HG02798 (cell line): ENCODE data around the gene EML5.

Experiments
- ATAC-seq: cut with Tn5 transposase; IDR thresholded peaks from one replicate; pipeline ENCODE4 v1.9.1; 2021; ENCODE audit warnings: mild to moderate bottlenecking; ENCODE audit not compliant: unreplicated experiment, poor library complexity

EML5 gene

DNA sequence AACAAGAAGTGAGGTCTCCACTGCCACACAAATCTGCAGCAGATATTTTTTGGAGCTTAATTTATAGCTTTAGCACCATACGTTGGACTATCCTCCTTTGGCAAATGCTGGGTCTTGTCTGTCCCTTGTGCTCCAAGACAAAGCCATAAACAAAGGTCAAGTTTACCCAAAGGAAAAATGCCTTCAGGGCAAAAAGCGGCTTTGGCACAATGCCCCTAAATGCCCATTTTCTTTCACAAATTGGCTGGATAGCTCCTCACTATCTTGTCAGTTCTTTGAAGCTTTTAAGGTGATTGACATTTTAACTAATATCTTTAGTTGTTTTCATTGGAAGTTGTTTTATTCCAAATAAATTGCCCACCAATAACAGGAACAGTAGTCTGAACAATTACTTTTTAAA, 59.6 kb downstream of the EML5 start:
- ATAC-seq: no peak

DNA sequence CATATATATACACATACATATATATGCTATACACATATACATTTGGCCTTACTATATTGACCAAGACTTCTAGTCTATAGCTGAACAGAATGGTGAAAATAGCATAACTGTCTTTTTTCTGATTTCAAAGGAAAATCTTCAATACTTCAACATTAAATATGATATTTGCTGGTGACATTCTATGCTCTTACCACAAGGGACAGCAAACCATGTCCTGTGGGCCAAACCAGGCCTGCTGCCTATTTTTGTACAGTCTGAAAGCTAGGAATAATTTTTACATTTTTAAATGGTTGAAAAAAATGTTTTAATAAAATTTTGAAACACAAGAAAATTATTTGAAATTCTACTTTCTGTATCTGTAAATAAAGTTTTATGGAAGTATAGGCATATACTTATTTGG, 63.6 kb downstream of the EML5 start:
- ATAC-seq: no peak

DNA sequence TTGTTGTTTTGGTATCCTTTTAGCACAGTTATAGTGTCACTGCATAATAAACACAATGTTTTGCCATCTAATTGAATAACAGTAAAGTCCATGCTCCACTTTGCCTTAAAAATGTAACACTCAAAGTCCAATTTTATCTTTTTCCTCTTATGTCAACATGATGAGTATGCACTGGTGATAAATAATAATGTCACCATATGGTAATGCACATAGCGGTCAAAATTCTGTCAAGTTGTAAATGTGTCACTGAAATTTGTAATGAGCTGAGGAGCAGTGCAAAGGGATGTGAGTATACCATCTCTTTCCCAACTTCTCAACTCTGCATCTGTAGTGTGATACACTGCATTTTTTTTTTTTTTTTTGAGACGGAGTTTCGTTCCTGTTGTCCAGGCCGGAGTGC, 65.7 kb downstream of the EML5 start:
- no peak for ATAC-seq

DNA sequence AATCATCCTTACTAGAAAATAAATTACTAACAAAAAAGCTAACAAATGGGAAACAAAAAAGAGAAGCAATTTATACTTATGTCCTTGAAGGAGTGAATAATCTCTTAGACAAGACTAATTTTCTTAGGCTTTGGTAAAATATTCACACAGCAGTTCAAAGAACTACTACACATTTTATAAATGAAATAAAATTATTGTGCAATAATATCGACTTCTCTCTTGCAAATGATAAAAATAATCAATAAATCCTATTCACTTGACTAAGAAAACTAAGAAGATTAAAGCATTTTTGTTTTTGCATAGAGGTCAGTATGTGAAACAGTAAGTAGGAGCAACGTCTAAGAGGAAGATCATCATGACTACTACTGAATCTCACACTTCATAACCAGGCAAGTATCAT, 82.0 kb downstream of the EML5 start:
- no peak for ATAC-seq

DNA sequence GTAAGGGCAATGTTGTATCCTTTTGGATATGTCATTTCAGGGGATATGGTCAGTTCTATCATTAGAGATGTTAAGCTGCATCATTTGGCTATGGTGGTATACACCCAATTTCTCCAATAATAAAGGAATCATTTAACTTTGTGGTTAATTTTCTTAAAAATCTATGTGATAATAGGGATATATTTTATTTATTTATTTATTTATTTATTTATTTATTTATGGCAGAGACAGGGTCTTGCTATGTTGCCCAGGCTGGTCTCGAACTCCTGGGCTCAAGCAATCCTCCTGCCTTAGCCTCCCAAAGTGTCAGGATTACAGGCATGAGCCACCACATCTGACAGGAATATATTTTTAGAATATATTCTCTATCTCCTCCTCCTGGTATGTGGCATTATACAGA, 85.7 kb downstream of the EML5 start:
- ATAC-seq: no peak

DNA sequence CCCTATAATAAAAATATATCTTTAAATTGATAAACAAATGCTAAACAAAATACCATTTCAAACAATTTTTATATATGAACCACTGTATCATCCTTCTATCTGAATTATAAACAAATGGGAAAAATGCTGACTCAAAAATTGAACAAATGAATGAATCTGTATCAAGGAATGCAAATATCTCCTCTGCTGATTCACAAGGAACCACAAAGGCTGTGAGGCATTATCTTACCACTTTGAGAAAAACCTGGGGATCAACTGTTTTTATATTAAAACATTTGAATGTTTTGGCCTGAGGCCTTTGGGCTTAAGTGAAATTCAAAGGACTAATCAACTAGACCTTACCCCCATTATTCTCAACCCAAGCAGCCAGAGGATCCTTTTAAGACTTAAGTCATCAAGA, 86.3 kb downstream of the EML5 start:
- ATAC-seq: no peak

DNA sequence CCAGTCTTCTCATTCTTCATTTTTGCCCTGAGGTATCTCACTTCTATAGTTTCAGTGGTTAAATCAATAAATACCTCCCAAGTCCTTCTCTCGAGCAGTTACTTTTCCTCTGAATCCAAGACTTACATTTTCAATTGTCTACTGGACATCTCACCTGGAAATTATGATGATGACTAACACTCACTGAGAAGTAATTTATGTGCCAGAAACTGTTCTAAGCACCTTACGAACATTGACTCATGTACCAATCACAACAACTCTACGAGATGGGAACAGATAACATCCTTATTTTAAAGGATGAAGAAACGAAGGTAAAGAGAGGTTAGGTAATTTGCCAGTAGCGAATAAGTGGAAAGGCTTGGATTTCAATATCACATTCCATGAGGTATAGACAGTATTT, 94.1 kb downstream of the EML5 start:
- ATAC-seq: no peak

DNA sequence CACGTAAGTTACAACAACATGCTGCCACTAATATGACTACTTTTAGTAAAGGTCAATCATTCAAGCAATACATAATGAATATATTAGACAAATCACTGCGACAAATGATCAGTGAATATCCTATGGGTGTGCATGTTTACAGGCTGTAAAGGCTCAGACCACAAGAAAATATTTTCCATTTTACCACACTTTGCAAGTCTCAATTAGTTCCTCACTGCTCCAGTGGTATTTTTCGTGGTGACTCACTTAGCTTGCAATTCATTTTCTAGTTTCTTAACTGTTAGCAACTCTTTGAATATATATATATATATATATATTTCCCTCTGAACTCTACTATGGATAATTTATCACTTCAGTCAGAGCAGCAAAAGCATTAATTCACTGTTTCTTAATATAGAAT, 96.9 kb downstream of the EML5 start:
- ATAC-seq: no peak

DNA sequence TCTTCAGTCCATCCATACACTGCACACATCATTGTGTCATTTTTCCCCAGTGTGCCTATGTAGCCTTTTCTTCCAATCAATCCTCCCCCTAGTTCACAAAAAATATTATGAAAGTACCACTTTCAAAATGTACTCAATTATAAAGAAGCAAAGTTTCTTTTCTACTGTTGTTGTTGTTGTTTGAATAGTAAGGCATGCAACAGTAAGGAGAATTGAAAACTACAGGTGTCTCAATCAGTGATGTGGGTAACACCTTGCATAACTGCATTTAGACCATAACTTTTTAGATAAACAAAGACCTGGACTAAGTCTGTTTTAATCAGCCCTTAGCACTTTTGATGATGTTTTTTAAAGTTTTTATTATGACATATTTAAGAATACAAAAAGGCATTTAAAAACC, 104.4 kb downstream of the EML5 start:
- no peak for ATAC-seq

DNA sequence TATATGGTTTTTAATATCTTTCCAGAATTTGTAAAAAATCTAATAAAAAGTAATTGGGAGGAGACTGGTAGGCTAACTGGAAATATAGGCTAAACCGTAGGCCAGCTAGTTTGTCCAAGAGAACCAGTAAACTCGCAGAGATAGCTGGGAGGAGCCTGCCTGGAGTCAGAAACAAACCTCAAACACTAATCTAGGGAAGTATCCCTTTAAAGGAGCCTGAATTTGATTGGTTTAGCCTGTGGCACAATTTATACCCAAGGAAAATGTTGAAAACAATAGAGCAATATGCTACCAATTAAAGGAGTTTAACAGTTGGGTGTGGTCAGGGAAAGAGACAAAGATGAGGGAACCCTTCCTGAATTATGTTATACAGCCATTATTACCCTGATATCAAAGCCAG, 109.6 kb downstream of the EML5 start:
- ATAC-seq: no peak

DNA sequence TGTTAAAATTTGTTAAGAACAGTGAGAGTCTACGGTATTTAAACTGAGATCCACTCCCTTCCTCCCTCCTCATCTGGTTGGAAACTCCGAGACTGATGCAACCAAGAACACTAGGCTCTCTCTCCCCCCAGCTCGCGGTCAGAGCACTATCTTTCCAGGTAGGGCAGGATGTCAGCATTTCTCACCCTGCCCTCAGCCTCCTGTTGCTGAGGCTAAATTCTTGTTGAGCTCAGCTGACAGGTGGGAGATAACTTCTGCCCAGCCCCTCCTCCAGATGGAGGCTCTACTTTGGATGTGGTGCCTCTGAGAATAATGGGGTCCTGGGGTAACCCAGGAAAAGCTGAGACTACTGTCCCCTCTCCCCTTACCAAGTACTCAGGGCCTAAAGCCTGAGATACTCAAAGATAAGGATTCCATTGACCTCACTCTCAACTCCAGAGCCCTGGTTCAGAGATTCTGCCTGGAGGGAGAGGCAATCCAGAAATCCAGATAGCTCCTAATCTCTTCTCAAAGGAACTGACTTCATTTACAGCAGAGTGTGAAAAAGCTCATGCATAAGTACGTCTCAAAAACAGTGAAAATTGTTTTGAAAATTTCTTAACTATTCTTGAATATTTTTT, 110.1 kb downstream of the EML5 start:
- ATAC-seq: peak; percentile 38

DNA sequence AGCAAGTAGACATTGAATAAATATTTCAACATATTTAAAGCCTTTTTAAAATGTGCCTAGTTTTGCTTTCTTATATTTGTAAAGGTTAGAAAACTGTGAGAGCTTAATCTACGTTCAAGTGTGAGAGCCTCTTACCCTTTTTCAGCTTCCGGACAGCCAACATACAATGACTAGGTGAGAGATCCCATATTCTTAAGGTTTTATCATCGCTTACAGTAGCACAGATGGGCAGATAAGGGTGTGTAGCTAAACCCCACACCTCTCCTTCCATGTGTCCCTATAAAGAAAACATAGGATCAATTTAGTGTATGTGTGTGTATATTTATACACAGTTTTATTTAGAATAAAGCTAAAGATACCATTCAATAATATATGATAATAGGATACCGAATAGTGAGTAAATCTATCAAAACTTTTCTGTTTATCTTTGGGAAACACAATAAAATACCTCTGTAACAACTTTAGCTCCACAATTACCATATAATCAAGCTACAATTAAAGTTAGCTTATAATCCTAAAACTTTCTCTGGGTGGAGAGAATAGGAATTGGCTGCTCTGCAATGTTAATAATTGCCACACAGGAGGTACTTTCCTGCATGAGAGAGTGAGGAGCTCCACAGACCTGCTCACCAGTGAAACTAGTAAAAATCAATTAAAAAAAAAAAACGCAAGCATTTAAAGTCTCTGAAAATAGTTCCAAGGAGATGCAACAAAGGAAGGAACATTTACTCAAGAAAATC, 110.8 kb downstream of the EML5 start:
- ATAC-seq: peak; percentile 28

DNA sequence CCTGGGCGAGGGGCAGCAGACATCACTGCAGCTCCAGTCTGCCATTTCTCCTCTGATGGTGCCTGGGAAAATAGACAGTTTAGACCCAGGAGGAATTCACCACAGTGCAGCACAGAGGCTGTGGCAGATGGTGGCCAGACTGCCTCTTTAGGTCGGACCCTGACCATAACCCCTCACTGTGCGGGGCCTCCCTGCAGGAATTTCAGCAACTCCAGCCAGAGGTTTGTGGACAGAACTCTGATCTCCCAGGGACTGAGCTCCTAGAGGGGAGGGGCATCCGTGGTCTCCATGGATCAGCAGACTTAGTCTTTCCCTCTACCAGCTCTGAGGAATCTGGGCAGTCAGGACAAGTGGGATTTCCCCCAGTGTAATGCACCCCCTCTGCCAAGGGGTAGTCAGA, 123.4 kb downstream of the EML5 start:
- ATAC-seq: no peak

DNA sequence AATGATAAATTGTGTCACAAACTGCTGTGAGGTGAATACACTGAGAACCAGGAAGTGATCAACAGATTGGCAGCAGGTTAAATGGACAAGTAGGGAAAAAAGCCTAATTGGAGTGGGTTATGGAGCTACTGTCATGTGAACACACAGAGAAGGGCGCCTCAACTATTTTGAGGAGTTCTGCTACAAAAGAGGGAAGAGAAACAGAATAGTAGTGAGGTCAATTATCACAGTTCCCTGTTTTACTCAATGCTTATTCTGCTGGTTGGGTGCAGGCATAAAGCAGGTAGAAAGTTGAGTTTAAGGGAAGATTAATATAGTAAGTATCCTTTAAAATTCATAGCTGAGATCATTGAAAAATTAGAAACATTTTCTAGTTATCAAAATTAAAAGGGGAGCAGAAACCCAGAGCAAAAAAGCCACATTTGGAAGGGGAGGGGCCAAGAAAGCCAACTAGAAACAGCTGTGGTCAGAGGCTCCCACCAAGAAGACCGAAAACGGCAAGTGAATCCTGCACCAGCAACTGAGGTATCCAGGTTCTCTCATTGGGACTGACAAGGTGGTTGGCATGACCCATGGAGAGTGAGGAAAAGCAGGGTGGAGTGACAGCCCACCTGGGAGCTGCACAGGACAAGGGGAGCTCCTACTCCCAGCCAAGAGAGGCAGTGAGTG, 124.2 kb downstream of the EML5 start:
- peak; percentile 74 for ATAC-seq

DNA sequence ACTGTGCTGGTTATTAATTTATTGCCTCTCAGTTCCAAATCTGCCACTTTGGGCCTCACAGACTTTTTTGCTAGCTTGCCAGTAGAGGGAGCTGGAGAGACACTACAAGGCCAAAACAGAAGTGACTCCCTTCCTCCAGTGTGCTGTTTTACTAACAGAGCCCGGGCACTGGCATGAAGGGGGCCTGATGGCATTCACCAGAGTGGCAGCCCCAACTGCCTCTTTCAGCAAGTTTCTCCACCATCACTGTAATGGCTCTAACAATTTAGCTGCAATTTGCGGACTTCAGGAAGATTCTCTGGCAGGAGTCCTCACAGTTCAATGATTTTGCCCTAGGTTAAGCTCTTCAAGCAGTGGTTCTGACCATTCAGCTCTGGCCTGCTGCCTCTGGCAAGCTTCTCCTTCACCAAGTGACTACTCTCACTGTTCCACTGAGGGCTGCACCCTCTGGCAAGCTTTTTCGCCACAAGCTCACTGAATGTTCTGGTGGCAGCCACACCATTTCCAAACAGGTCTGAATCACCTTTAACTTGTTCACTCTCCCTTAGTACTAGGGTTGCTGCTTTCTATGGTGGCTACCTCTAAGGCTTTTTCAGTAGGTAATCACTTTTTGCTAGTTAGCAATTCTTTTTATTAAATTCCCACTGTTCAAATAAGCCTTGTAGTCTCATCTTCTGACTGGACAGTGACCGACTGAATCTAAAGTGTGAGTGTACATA, 125.0 kb downstream of the EML5 start:
- peak; percentile 79 for ATAC-seq

DNA sequence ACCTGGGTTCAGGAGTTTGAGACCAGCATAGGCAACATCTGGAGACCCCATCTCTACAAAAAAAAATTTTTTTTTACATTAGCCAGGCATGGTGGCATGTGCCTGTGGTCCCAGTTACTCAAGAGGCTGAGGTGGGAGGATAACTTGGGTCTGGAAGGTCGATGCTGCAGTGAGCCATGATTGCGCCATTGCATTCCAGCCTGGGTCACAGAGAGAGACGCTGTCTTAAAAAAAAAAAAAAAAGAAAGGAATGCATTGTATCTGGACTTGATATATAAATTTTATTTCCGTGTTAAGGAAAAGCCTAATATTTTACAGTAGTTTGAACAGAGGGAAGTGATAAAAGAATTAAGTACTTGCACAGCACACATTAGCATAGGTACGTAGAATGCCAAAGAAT, 132.7 kb downstream of the EML5 start:
- no peak for ATAC-seq

DNA sequence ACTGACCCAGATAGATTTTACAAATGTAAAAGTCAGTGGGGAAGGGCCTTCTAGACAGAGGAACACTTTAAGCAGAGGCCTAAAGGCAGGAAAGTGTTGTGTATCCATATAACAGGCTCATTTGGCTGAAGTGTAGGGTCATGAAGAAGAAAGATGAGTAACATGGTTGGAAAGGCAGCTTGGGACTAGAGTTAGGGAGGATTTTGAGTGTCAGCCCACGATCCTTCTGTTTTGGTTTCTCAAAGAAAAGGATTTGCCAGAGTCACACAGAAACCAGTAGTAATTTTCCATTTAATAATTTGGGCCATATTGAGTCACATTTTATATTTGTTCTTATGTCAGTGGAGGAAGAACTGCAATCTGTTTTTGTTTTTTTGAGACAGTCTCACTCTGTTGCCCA, 153.5 kb downstream of the EML5 start:
- ATAC-seq: no peak

DNA sequence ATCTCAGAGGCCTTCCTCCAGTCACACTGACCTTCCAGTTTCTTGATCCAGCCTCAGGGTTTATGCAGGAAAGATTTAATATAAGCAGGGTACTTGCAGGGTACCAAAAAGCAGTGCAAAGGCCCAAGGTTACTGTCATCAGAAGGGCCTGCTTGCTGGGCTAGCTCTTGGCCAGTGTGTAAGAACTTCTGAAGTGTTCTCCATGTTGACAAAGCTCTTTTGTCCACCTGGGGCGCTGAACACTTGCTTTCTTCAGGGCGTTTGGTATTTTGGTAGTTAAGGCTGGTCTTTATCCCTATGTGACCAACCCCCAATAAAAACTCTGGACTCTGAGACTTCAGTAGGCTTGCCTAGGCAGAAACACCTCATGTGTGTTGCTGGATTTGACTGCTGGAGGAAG, 160.2 kb downstream of the EML5 start:
- ATAC-seq: no peak

DNA sequence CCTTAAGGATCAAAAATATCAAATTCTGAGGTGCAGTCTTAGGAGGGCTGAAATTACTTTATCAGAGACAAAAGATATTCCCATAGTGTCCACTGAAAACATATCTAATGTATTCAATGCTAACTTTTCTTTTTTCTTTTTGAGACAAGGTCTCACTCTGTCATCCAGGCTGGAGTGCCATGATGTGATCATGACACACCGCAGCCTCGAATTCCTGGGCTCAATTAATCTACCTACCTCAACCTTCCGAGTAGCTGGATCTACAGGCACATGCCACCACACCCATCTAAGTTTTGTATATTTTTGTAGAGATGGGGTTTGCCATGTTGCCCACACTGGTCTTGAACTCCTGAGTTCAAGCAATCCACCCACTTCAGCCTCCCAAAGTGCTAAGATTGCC, 161.7 kb downstream of the EML5 start:
- no peak for ATAC-seq

DNA sequence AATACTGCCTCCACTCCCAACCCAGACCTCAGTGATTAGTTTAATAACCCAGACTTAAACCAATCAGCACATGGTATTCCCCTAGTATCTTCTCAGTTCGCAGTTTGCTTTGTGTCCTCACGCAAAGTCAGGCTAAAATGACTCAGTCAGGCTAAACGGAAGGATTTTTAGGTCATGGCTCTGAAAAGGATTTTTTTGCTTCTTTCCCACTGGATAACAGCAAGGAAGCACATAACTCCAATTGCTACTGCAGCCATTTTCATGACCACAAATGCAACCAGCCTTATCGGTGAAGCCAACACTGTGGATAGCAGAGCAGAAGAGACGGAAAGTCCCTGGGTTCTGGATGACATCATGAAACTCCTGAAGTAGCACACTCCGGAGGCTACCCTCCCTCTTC, 162.2 kb downstream of the EML5 start:
- ATAC-seq: no peak

DNA sequence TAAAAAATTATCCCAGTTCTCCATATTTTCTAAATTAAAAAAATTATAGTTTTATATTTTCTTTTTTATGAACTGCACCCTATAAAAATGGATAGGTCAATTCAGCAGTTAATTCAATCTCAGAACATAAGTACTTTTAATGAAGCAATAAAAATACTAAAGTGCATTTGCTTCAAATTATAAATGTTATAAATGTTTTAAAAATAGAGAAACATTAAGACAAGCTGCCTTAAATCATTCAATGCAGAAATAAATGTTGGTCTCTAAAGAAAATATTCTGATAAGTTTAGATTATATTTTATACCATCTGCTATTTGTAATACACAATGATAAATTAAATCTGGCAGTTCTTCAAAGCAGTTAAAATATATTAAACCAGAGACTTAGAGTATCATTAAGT, 164.3 kb downstream of the EML5 start:
- ATAC-seq: no peak
